Measurements from ENCODE around the gene ADGRF1. TPM values are rescaled to one million over a fixed set of nuclear protein-coding genes. Genes with fewer than 3 reads are reported as not detected.

ADGRF1 gene
- total RNA-seq, 4 donors from 2014 or later = 7.4 to 57.0 (median 43.6) TPM

DNA sequence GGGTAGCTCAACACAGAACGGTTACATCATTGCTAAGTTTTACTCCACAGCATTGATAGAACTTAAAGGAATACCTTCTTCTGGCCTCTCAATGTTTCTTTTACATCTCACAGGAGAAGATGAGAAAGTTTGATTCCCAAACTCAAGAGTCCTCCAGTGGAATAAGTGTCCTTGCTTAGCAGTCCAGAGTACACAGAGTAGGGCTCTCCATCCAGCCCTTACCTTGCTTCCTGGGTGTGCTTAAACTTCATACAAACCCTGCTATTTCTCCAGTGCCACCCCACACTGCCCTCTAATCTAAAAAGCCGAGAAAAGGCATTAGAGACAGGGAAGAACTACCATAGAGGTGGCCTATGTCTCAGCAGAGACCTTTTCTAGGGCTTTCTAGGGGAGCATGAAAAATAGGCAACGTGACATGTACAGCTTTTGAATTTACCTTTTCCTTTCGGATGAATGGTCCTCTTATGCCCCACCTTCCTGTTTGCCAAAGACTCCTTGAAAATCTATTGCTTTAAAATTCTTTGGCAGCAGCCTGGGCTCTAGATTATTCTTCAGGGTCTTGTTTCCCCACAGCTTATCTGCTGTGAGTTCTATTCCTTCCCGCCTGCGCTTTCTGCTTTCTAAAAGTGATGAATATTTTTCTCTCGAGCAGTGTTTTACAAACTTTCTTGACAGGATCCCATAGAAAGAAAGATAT is 12.1 kb downstream of the ADGRF1 start:
- intact Hi-C loops (cut with DNase I) = no loop called here
- DNase-seq = no peak
- H3K27me3 ChIP-seq = no peaks in the 10 kb centered on the region
- no peaks in the 10 kb centered on the region for H3K9me3 ChIP-seq
- H3K4me3 ChIP-seq = no peak overlapping the region
- 89 to 91% methylated on average over 6 to 7 of the region's 7 CpGs for WGBS, 2 donors
- H3K36me3 ChIP-seq = no peaks in the 10 kb centered on the region
- peaks cover 7 to 22% (median 9%) of the 10 kb centered on the region in 3 donors for H3K4me1 ChIP-seq
- no peak for TF ChIP-seq POLR2A (IDR thresholded peaks at IDR 0.05)
- TF ChIP-seq CTCF (IDR thresholded peaks at IDR 0.05) = no peak
- no peak overlapping the region for H3K27ac ChIP-seq

DNA sequence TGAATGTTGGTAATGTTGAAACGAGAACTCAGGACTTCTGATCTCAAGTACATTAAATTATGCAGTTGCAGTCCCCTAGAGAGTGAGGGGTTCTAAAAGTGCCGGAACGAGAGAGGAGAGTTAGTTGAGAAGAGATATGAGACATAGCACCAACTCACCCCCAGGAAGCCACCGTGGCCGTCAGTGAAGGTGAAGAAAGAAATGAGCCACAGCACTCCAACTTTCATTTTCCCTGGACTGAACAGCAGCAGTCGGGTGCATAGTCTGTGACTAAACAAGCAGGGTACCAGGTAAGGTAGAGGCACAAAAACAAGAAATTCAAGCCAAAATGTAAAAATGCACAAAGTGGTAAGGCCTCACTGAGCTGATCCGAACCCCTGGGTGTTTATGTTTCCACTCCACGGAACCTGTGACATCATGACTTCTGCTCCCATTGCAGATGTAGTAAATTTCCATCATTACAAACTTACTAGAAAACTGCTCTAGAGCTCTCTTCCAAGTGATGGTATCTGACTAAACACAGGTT is 13.2 kb downstream of the ADGRF1 start:
- H3K36me3 ChIP-seq = no peaks in the 10 kb centered on the region
- H3K27me3 ChIP-seq = no peaks in the 10 kb centered on the region
- intact Hi-C loops (cut with DNase I) = no loop called here
- H3K27ac ChIP-seq = no peak overlapping the region
- no peaks in the 10 kb centered on the region for H3K9me3 ChIP-seq
- TF ChIP-seq CTCF (IDR thresholded peaks at IDR 0.05) (no peak), POLR2A (IDR thresholded peaks at IDR 0.05) (no peak)
- WGBS, 2 donors = 84 to 89% methylated on average over 8 of the region's 8 CpGs
- peaks cover 0 to 10% (median under 1%) of the 10 kb centered on the region in 3 donors for H3K4me1 ChIP-seq
- no peak overlapping the region for H3K4me3 ChIP-seq
- DNase-seq = no peak

DNA sequence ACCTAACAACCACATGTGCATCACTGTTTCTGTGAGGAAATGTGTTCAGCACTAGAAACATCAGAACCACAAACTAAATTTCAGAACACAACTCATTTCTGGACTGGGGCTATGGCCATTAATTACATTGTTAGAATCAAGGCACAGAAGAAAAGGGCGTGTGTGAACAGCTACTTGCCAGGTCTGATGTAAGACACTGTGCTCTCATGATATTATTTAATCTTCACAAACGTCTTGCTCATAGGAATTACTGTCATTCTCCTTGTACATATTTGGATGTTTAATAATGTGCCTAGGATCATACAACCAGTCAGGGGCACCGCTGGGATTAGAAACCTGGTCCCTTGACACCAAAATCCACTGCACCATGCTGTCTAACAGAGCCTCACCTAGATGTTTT is 14.8 kb downstream of the ADGRF1 start:
- H3K9me3 ChIP-seq = no peaks in the 10 kb centered on the region
- H3K27me3 ChIP-seq = no peaks in the 10 kb centered on the region
- WGBS, 2 donors = 31 to 58% methylated on average over 3 of the region's 3 CpGs
- no peaks in the 10 kb centered on the region for H3K36me3 ChIP-seq
- intact Hi-C loops (cut with DNase I) = no loop called here
- no peak overlapping the region for H3K27ac ChIP-seq
- no peak overlapping the region for H3K4me3 ChIP-seq
- no peak for DNase-seq
- TF ChIP-seq CTCF (IDR thresholded peaks at IDR 0.05) (no peak), POLR2A (IDR thresholded peaks at IDR 0.05) (no peak)
- H3K4me1 ChIP-seq = no peaks in the 10 kb centered on the region

DNA sequence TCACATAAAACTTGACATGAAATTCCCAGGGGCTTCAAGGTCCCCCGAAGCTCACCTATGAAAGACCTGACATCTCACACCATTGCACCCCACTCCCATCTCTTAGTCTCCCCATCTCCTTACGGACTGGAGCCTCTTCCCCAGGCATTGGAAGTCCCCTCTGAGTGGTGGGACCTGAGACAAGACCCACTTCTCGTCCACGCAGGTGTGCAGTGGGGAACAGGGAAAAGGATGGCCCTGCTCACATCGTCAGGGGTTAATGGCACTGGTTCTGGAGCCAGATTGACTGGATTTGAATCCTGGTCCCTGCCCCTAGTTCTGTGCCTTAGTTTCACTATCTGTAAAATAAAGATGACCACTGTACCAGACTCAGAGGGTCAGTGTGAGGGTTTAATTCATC is 15.5 kb downstream of the ADGRF1 start:
- H3K9me3 ChIP-seq = no peaks in the 10 kb centered on the region
- 90 to 91% methylated on average over 2 to 3 of the region's 5 CpGs for WGBS, 2 donors
- TF ChIP-seq CTCF (IDR thresholded peaks at IDR 0.05) (no peak), POLR2A (IDR thresholded peaks at IDR 0.05) (no peak)

DNA sequence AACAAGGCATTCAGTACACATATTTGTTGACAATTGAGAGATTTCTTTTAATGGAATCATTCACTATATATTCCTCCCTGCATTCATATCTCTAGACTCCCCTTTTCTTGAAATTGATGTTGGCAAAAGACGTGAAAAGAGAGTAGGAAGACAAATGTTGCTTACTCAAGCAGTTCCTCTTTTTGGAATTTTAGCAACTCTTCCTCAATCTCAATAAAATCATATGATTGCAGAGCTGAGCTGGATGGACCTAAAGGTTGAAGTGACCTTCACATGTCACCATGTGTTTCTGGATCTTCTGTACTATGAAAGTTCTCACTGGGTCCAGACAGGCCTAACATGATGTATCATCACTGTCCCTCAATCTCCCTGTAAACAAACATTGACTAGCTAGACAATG is 18.6 kb downstream of the ADGRF1 start:
- intact Hi-C loops (cut with DNase I) = no loop called here
- no peak overlapping the region for H3K27ac ChIP-seq
- no peak overlapping the region for H3K4me3 ChIP-seq
- no peaks in the 10 kb centered on the region for H3K36me3 ChIP-seq
- no peak for TF ChIP-seq POLR2A (IDR thresholded peaks at IDR 0.05)
- no peak for TF ChIP-seq CTCF (IDR thresholded peaks at IDR 0.05)
- no peak for DNase-seq
- H3K27me3 ChIP-seq = no peaks in the 10 kb centered on the region
- no peaks in the 10 kb centered on the region for H3K9me3 ChIP-seq
- WGBS, 2 donors = 43 to 79% methylated on average over 1 of the region's 1 CpG
- no peaks in the 10 kb centered on the region for H3K4me1 ChIP-seq

More for the DNA sequence above, 15.5 kb downstream of the ADGRF1 start:
- Histone ChIP-seq H3K4me1 (no peaks in the 10 kb centered on the region), H3K27ac (no peak overlapping the region), H3K36me3 (no peaks in the 10 kb centered on the region), H3K27me3 (no peaks in the 10 kb centered on the region), H3K4me3 (no peak overlapping the region)
- DNase-seq = no peak
- intact Hi-C loops (cut with DNase I) = no loop called here
